Muscle of arm (tissue), 12 donors: ENCODE data around the gene FBN2. TPM values are rescaled to one million over a fixed set of nuclear protein-coding genes. Genes with fewer than 3 reads are reported as not detected.

ENCODE experiments used
- DNase-seq: peaks from one replicate; pipeline ENCODE4 v3.0.0-alpha.2; 2013
- polyA plus RNA-seq, 12 donors: library from polyadenylated mRNA; unstranded; fragments of 120-200 nt; gene quantifications; one replicate each; pipeline ENCODE4 v1.2.1, GENCODE V29; 2013; ENCODE audit not compliant: insufficient read length in 12 of 12

FBN2 gene
- polyA plus RNA-seq, 12 donors, result 36.9 to 130 (median 56.0) TPM; not detected in 1

DNA sequence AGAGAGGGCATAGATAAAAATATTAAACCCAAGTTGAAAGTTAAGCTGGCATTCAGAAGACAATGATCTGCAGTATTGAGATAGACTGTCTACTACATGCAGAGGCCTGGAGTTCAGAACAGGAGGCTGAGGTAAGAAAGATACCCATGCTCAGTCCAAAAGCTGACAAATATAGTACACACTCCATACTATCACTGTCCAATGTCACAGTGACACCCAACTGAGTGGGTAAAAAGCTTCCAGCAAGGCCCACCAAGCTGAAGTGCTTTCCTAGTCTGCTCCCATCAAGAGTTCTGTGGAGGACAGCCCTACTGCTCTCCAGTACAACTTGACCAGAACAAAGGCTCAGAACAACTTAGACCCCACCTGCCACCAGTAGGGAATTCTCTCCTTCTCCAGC is 329.6 kb downstream of the FBN2 start:
- no peak for DNase-seq
